HepG2 (cell line): ENCODE measurements around the gene COX6B1. TPM values are rescaled to one million over a fixed set of nuclear protein-coding genes. Genes with fewer than 3 reads are reported as not detected.
"Not testable (repeated sequence)": the region's sequence is repeated elsewhere in the genome, so short reads cannot be mapped to it uniquely, and the experiment has no call there.

Source experiments
- ATAC-seq: fragments of 200-7000 bp; cut with Tn5 transposase; 3 replicates; pipeline ENCODE4 v1.9.1; 2020; ENCODE audit warnings: mild to moderate bottlenecking, moderate library complexity
- BruUV-seq: library from RNA; stranded (reverse); fragments of 400-500 nt; replicated peaks from 2 replicates; lab custom pipeline; 2021; lab: Mats Ljungman, UMichigan
- CTCF ChIA-PET: fragments of 300-600 bp; formaldehyde crosslinking; extraction: SDS; loops from one replicate; lab custom pipeline; 2021; ENCODE audit warnings: low total read pairs, inconsistent platforms, low intra/inter-chr PET ratio; lab: Yijun Ruan, JAX
- POLR2A ChIA-PET: fragments of 350-600 bp; sonication (Branson Sonifier 250); formaldehyde crosslinking; loops from one replicate; lab custom pipeline; 2020; ENCODE audit warnings: antibody characterized with exemption, inconsistent platforms; lab: Yijun Ruan, JAX
- DNase-seq: peaks from one replicate; pipeline ENCODE4 v3.0.0-alpha.2; 2015; ENCODE audit warnings: low spot score
- FAIRE-seq: peaks from 3 replicates; lab custom pipeline; 2011; peaks lifted over from hg19 to GRCh38; lab: Jason Lieb, UNC
- H2AFZ ChIP-seq: one replicate; pipeline ENCODE4 v1.6.1; 2011; ENCODE audit warnings: low read length, inconsistent platforms
- H3K27ac ChIP-seq: fragments of 300-600 bp; 3 replicates; pipeline ENCODE4 v1.8.0; 2011; ENCODE audit warnings: mixed run types, mild to moderate bottlenecking, mixed read lengths, low read length, inconsistent platforms; ENCODE audit not compliant: insufficient read depth; ENCODE audit errors: extremely low read length
- H3K27me3 ChIP-seq, 2 experiments: fragments of 200-600 bp in 1 of 2; 2 replicates in 1 of 2; 3 replicates in 1 of 2; pipeline versions ENCODE4 v1.6.0 to v1.8.0; 2011; ENCODE audit warnings: low read length in 2 of 2, mild to moderate bottlenecking in 2 of 2, moderate library complexity in 2 of 2, inconsistent platforms in 1 of 2; ENCODE audit not compliant: insufficient read depth in 2 of 2, control insufficient read depth in 1 of 2
- H3K36me3 ChIP-seq, 2 experiments: fragments of 200-600 bp in 1 of 2; replicated peaks in 1 of 2; 2 replicates in 1 of 2; 3 replicates in 1 of 2; pipeline versions ENCODE4 v1.5.1 to v1.8.0; 2011; ENCODE audit warnings: low read length in 2 of 2, inconsistent platforms in 1 of 2; ENCODE audit not compliant: insufficient read depth in 2 of 2, control insufficient read depth in 1 of 2
- H3K4me1 ChIP-seq: 2 replicates; pipeline ENCODE4 v1.5.1; 2012; ENCODE audit warnings: low read length, inconsistent platforms; ENCODE audit not compliant: insufficient read depth
- H3K4me2 ChIP-seq: 2 replicates; pipeline ENCODE4 v1.6.0; 2011; ENCODE audit warnings: low read depth, low read length, inconsistent platforms
- H3K4me3 ChIP-seq, 3 experiments: fragments of 200-600 bp in 1 of 3; sonication (generic), shearing (Covaris generic) in 1 of 3; replicated peaks in 1 of 3; 2 replicates each; pipeline ENCODE4 v1.5.1; 2011 to 2016; ENCODE audit warnings: low read length in 3 of 3, inconsistent platforms in 2 of 3, low read depth in 2 of 3, mild to moderate bottlenecking in 2 of 3, control low read depth in 1 of 3, mixed read lengths in 1 of 3; ENCODE audit not compliant: insufficient read depth in 1 of 3
- H3K79me2 ChIP-seq: one replicate; pipeline ENCODE4 v1.6.1; 2011; ENCODE audit warnings: low read length, inconsistent platforms; ENCODE audit not compliant: insufficient read depth
- H3K9ac ChIP-seq: 2 replicates; pipeline ENCODE4 v1.6.0; 2011; ENCODE audit warnings: mild to moderate bottlenecking, low read depth, low read length, inconsistent platforms; ENCODE audit not compliant: insufficient read depth
- H3K9me3 ChIP-seq: 2 replicates; pipeline ENCODE4 v1.5.1; 2012; ENCODE audit warnings: mild to moderate bottlenecking, low read length
- H4K20me1 ChIP-seq: 2 replicates; pipeline ENCODE4 v1.6.0; 2011; ENCODE audit warnings: inconsistent platforms, mild to moderate bottlenecking, low read length, moderate library complexity; ENCODE audit not compliant: insufficient read depth
- ZNF296 ChIP-seq: sonication (generic); formaldehyde crosslinking; conservative IDR thresholded peaks from 2 replicates; pipeline ENCODE4 v1.5.0; 2020; ENCODE audit warnings: mild to moderate bottlenecking, missing genetic modification reagents
- ZNF761 ChIP-seq: sonication (generic); formaldehyde crosslinking; conservative IDR thresholded peaks from 2 replicates; pipeline ENCODE4 v1.4.0; 2020; ENCODE audit warnings: mild to moderate bottlenecking, missing genetic modification reagents
- ZNF772 ChIP-seq: sonication (generic); formaldehyde crosslinking; IDR thresholded peaks from 2 replicates; pipeline ENCODE4 v1.5.0; 2020; ENCODE audit warnings: mild to moderate bottlenecking, missing genetic modification reagents
- ZSCAN29 ChIP-seq: sonication (generic); formaldehyde crosslinking; conservative IDR thresholded peaks from 2 replicates; pipeline ENCODE4 v1.4.0; 2020; ENCODE audit warnings: mild to moderate bottlenecking, missing genetic modification reagents
- WGBS: methylation state at CpG from one replicate; pipeline ENCODE4 v1.1.6; 2017; ENCODE audit warnings: low lambda C conversion rate; 5-methylcytosine and 5-hydroxymethylcytosine counted together
- in situ Hi-C: cut with HindIII; loops from 2 replicates; pipeline ENCODE4 v1.10.0; 2017; ENCODE audit warnings: low pct_unique_long_range_greater_than_20kb; ENCODE audit not compliant: extremely low pct_ligation_motif_present
- intact Hi-C: fragments of 100-400 bp; cut with micrococcal nuclease; formaldehyde crosslinking; loops from one replicate; pipeline ENCODE4 v1.10.0; 2022; ENCODE audit not compliant: unreplicated experiment
- polyA plus RNA-seq, 8 experiments: library from polyadenylated mRNA; depleted of rRNA in 3 of 8; stranded (reverse) in 7 of 8; unstranded in 1 of 8; fragments of >200 nt; fragmentation: Illumina TruSeq in 4 of 8; extraction: Trizol in 4 of 8; gene quantifications; 2 replicates each; pipeline versions ENCODE4 v1.2.1 to v1.2.3, GENCODE V29; 2011 to 2016; ENCODE audit warnings: low read depth in 4 of 8, missing spikeins in 1 of 8, mixed read lengths in 1 of 8; ENCODE audit not compliant: insufficient read depth in 1 of 8
- total RNA-seq, 5 experiments: library from RNA; depleted of rRNA; stranded (reverse); fragments of >200 nt; fragmentation: Illumina TruSeq; extraction: Trizol; gene quantifications; 2 replicates each; pipeline ENCODE4 v1.2.3, GENCODE V29; 2016; ENCODE audit warnings: low read depth in 1 of 5
- TF ChIP-seq, protein P1 (sequence below): sonication (generic); formaldehyde crosslinking; IDR thresholded peaks from 2 replicates; pipeline ENCODE4 v1.5.0; 2020; ENCODE audit warnings: mild to moderate bottlenecking, missing genetic modification reagents

The COX6B1 gene
- total and polyA plus RNA-seq, 2 of the 13 experiments (the other 11 are each of a cell fraction or from before 2014, with no cell fraction given), result 481 to 487 TPM

GRCh38 chr19:35604436-35604835, 43.7 kb upstream of the COX6B1 start:
- H3K9me3 ChIP-seq, result peaks cover 23% of the 10 kb centered on the region
- H3K4me1 ChIP-seq, result peaks cover 20% of the 10 kb centered on the region
- POLR2A ChIA-PET, result interaction anchor here (1.0 to 3.0 kb wide), 5 partner anchors 8 to 57 kb away, joined by 5 to 13 read pairs (median 6); partner anchors contain the start of gene COX6B1
- H4K20me1 ChIP-seq, result not testable (repeated sequence)
- TF ChIP-seq ZNF772 (peak; percentile 12; the same call in 1 of the 2 replicates), ZNF296 (peak; percentile 34; the same call in 1 of the 2 replicates), ZSCAN29 (CRISPR knock-in tag) (0 out of 2 replicates have a peak, but pooled peaks have one; percentile 13)
- TF ChIP-seq, protein P1, sequence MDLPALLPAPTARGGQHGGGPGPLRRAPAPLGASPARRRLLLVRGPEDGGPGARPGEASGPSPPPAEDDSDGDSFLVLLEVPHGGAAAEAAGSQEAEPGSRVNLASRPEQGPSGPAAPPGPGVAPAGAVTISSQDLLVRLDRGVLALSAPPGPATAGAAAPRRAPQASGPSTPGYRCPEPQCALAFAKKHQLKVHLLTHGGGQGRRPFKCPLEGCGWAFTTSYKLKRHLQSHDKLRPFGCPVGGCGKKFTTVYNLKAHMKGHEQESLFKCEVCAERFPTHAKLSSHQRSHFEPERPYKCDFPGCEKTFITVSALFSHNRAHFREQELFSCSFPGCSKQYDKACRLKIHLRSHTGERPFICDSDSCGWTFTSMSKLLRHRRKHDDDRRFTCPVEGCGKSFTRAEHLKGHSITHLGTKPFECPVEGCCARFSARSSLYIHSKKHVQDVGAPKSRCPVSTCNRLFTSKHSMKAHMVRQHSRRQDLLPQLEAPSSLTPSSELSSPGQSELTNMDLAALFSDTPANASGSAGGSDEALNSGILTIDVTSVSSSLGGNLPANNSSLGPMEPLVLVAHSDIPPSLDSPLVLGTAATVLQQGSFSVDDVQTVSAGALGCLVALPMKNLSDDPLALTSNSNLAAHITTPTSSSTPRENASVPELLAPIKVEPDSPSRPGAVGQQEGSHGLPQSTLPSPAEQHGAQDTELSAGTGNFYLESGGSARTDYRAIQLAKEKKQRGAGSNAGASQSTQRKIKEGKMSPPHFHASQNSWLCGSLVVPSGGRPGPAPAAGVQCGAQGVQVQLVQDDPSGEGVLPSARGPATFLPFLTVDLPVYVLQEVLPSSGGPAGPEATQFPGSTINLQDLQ (CRISPR knock-in tag), result 0 out of 2 replicates have a peak, but pooled peaks have one; percentile 46
- TF ChIP-seq, all 625 proteins: peak for 4; not testable (repeated sequence) for 621
- in situ Hi-C loops, H3K79me2 ChIP-seq, intact Hi-C loops, H2AFZ ChIP-seq, DNase-seq, CTCF ChIA-PET, H3K36me3 ChIP-seq, ATAC-seq, FAIRE-seq: not testable (repeated sequence)
- Histone ChIP-seq H3K4me2 (peak overlapping the region; percentile 76), H3K27ac (peak overlapping the region; percentile 80), H3K4me3 (peak overlapping the region; percentile 19 to 60 (median 46); a peak in 3 of 6 replicates), H3K27me3 (peaks cover 0 to 11% of the 10 kb centered on the region in 2 experiments; a peak in 1 of 5 replicates), H3K9ac (peak overlapping the region; percentile 56)
- TSS peak; percentile 99 for BruUV-seq
- WGBS, result 13% methylated on average over 4 of the region's 4 CpGs

DNA sequence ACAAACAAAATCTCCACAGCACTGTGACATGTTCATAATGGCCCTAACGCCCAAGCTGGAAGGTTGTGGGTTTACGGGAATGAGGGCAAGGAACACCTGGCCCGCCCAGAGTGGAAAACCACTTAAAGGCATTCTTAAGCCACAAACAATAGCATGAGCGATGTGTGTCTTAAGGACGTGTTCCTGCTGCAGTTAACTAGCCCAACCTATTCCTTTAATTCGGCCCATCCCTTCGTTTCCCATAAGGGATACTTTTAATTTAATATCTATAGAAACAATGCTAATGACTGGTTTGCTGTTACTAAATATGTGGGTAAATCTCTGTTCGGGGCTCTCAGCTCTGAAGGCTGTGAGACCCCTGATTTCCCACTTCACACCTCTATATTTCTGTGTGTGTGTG, 41.0 kb upstream of the COX6B1 start:
- DNase-seq, FAIRE-seq, H3K4me2 ChIP-seq, H2AFZ ChIP-seq, in situ Hi-C loops, BruUV-seq, H3K36me3 ChIP-seq, H3K9ac ChIP-seq, intact Hi-C loops, CTCF ChIA-PET, H3K4me3 ChIP-seq, ATAC-seq, H3K79me2 ChIP-seq, H3K27ac ChIP-seq, H4K20me1 ChIP-seq: not testable (repeated sequence)
- peak; percentile 100 for TF ChIP-seq ZNF761 (CRISPR knock-in tag)
- POLR2A ChIA-PET, result interaction anchor here (3.0 kb wide), 1 partner anchor 37 kb away, joined by 13 read pairs; no protein-coding TSS in a partner anchor
- H3K9me3 ChIP-seq, result peaks cover 23% of the 10 kb centered on the region
- WGBS, result 91% methylated on average over 8 of the region's 8 CpGs
- H3K4me1 ChIP-seq, result peaks cover 27% of the 10 kb centered on the region
- peaks cover 0 to 11% of the 10 kb centered on the region in 2 experiments; a peak in 1 of 5 replicates for H3K27me3 ChIP-seq
